Mesothelial cell of epicardium (in vitro differentiated cells): Measurements from ENCODE around the gene MEX3D. TPM values are rescaled to one million over a fixed set of nuclear protein-coding genes. Genes with fewer than 3 reads are reported as not detected.

Source experiments
- DNase-seq, 2 experiments: peaks; one replicate each; pipeline ENCODE4 v3.0.0; 2021; ENCODE audit warnings: low spot score in 2 of 2; ENCODE audit not compliant: unreplicated experiment in 2 of 2
- H3K27ac Mint-ChIP-seq: 2 replicates; pipeline ENCODE4 v1.8.0; 2021; ENCODE audit warnings: mixed read lengths
- H3K27me3 Mint-ChIP-seq: 2 replicates; pipeline ENCODE4 v1.8.0; 2021; ENCODE audit warnings: low read depth, mixed read lengths
- H3K36me3 Mint-ChIP-seq: 2 replicates; pipeline ENCODE4 v1.8.0; 2021; ENCODE audit warnings: mixed read lengths
- H3K4me1 Mint-ChIP-seq: 2 replicates; pipeline ENCODE4 v1.8.0; 2021; ENCODE audit warnings: mixed read lengths
- H3K4me3 Mint-ChIP-seq: 2 replicates; pipeline ENCODE4 v1.8.0; 2021; ENCODE audit warnings: mild to moderate bottlenecking, moderate library complexity, mixed read lengths
- H3K9me3 Mint-ChIP-seq: 2 replicates; pipeline ENCODE4 v1.8.0; 2021; ENCODE audit warnings: mixed read lengths
- total RNA-seq: library from RNA; stranded (reverse); gene quantifications from 3 replicates; pipeline ENCODE4 v1.2.1, GENCODE V29; 2021
- TF ChIP-seq, protein P1 (sequence below): fragments of 200-600 bp; sonication (generic); IDR thresholded peaks from one replicate; pipeline ENCODE4 v1.5.0; 2021; ENCODE audit warnings: antibody characterized with exemption; ENCODE audit not compliant: unreplicated experiment

The MEX3D gene
- 91.7 to 96.3 TPM (median 93.1 TPM) in 3 replicates for total RNA-seq

DNA sequence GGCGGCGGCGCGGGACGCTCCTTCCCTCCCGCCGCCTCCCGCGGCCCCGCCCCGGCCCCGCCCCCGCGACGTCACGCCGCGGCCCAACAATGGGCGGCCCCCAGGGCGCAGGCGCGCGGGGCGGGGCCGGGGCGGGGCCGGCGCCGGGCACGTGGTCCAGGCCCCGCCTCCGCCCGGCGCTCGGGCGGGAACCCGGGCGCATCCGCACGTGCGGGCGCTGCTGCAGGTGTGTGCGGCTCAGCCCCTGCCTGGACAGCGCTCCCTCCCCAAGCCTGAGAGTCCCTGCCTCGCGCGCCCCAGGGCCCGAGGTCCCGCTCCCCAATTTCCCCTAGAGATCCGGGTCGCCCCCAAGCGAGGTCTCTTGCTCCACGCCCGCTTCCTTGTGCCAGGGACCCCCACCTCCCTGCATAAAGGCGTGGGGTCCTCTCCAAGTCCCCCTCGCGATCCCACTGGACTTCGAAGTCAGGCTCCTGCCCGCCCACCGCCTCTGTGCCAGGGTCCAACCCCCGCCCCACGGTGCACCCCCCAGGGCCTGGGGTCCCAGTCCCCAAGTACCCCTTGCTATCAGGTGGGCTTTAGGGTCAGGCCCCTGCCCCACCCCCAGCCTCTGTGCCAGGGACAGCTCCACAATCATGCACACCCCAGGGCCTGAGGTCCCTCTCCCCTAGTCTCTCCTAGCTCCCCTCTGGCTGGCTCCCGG is at the start of gene MEX3D:
TSS of gene MEX3D (minus strand) at position 6 of the 700 bp plus-strand sequence. CDS start 267 bp downstream, outside the sequence.
- H3K27ac Mint-ChIP-seq, result peak within 1 kb of the TSS; percentile 83

DNA sequence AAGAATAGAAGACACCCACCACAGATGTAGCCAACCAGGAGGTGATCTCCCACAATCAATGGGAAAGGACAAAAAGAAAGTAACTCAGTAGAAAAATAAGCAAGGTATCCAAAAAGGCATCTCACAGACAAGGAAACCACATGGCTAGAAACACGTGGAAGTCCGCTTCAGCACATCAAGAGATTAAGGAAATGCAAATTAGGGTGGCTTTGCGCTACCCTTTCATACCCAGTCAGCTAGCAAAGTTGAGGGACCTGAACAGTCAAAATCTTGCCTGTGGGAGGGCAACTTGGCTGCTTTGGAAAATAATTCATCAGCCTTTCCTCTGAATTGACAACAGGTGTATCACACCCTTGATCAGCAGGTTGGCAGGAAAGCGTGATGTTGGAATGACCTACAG is 48.8 kb upstream of the MEX3D start:
- Mint-ChIP-seq H3K27ac (no peak overlapping the region), H3K27me3 (no peaks in the 10 kb centered on the region), H3K9me3 (no peaks in the 10 kb centered on the region), H3K36me3 (peaks cover 42% of the 10 kb centered on the region), H3K4me3 (no peak overlapping the region), H3K4me1 (no peaks in the 10 kb centered on the region)
- TF ChIP-seq, protein P1, sequence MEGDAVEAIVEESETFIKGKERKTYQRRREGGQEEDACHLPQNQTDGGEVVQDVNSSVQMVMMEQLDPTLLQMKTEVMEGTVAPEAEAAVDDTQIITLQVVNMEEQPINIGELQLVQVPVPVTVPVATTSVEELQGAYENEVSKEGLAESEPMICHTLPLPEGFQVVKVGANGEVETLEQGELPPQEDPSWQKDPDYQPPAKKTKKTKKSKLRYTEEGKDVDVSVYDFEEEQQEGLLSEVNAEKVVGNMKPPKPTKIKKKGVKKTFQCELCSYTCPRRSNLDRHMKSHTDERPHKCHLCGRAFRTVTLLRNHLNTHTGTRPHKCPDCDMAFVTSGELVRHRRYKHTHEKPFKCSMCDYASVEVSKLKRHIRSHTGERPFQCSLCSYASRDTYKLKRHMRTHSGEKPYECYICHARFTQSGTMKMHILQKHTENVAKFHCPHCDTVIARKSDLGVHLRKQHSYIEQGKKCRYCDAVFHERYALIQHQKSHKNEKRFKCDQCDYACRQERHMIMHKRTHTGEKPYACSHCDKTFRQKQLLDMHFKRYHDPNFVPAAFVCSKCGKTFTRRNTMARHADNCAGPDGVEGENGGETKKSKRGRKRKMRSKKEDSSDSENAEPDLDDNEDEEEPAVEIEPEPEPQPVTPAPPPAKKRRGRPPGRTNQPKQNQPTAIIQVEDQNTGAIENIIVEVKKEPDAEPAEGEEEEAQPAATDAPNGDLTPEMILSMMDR, result no peak
- no peak for DNase-seq

More for the DNA sequence above, at the start of gene MEX3D:
- DNase-seq, result peak; percentile 80 to 87
- H3K36me3 Mint-ChIP-seq, result peaks cover 4% of the 10 kb centered on the region
- peak within 1 kb of the TSS; percentile 68 for H3K4me3 Mint-ChIP-seq
- H3K9me3 Mint-ChIP-seq, result no peaks in the 10 kb centered on the region
- peaks cover 9% of the 10 kb centered on the region for H3K27me3 Mint-ChIP-seq
- TF ChIP-seq, protein P1, result no peak
- peaks cover 8% of the 10 kb centered on the region for H3K4me1 Mint-ChIP-seq

DNA sequence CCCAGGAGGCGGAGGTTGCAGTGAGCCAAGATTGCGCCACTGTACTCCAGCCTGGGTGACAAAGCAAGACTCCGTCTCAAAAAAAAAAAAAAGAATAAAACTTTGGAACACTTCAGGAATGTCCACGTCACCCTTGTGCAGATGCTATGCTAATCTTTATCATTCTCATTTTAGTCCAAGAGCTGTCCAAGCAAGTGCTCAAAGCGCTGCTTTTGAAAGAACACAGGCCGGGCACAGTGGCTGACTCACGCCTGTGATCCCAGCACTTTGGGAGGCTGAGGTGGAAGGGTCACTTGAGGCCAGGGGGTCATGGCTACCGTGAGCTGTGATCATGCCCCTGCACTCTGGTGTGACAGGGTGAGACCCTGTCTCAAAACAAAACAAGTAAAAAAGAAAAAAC is 48.3 kb upstream of the MEX3D start:
- peaks cover 42% of the 10 kb centered on the region for H3K36me3 Mint-ChIP-seq
- no peaks in the 10 kb centered on the region for H3K27me3 Mint-ChIP-seq
- TF ChIP-seq, protein P1, result no peak
- H3K4me1 Mint-ChIP-seq, result no peaks in the 10 kb centered on the region
- no peaks in the 10 kb centered on the region for H3K9me3 Mint-ChIP-seq
- no peak overlapping the region for H3K4me3 Mint-ChIP-seq
- no peak overlapping the region for H3K27ac Mint-ChIP-seq
- no peak for DNase-seq

DNA sequence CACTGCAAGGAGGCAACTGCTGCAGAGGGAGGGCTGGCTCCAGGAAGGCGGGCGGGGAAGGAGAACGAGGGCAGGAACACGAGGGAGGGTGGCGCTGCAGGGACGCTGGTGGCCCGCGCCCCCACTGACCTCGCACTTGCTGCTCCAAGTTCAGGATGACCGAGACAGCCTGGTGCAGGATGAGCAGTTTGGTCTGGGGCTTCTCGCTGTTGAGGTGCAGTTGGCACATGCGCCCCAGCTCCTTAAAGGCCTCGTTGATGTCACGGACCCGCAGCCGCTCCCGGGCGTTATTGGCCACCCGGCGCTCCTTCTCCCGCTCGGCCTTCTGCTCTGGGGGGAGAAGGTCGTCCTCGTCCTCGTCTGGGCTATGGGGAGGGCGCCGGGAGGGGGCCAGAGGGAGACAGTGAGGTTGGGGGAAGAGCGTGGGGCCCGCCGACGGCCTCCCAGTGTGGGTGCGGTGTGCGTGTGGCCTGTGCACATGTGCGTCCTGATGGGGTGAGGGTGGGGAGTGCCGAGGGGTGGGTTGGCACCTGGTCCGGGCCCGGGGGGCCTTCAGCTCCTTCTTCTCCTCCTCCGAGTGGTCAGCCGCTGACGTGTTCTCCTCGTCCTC is 47.1 kb upstream of the MEX3D start:
- Mint-ChIP-seq H3K27me3 (no peaks in the 10 kb centered on the region), H3K9me3 (no peaks in the 10 kb centered on the region), H3K4me3 (no peak overlapping the region), H3K36me3 (peaks cover 45% of the 10 kb centered on the region), H3K27ac (no peak overlapping the region), H3K4me1 (no peaks in the 10 kb centered on the region)
- no peak for DNase-seq
- TF ChIP-seq, protein P1, result no peak

DNA sequence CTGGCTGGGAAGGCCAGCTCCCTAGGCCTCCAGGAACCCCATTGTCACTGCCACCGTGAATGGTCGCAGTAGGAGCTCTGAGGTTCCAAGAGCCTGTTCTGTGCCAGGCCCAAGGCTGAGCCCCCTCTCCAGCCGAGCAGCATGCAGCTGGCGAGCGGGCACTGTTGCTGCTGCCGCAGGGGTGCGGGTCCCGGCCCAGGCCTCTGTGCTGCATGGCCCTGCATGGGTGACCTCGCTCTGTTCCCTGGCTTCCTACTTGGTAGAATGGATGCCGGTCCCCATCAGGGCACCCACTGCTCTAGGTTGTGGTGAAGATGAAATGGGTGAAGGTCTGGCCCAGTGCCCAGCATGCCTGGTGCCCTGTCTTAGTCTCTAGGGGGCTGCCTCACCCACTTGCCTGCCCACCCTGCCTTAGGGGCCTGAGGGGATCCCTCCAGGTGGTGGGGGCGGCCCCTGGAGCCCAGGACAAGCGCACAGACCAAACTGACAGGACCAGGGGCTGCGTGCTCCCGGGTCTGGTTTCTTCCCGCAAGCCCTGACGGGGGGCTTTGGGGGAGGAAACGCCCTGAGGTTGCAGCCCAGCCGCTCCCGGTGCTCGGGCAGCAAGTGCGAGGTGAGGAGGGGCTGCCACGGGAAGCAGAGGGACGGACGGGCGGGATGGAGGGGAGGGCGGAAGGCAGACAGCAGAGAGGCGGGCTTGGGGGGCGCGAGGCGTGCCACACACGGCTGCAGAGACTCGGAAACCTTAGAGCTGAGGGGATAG is 45.9 kb upstream of the MEX3D start:
- no peak for DNase-seq
- H3K36me3 Mint-ChIP-seq, result peaks cover 44% of the 10 kb centered on the region
- no peak overlapping the region for H3K4me3 Mint-ChIP-seq
- TF ChIP-seq, protein P1, result no peak
- no peaks in the 10 kb centered on the region for H3K4me1 Mint-ChIP-seq
- no peaks in the 10 kb centered on the region for H3K9me3 Mint-ChIP-seq
- no peaks in the 10 kb centered on the region for H3K27me3 Mint-ChIP-seq
- H3K27ac Mint-ChIP-seq, result no peak overlapping the region
